GM10847 (cell line): ENCODE results near the gene MYO1G.

ENCODE experiments used
- POLR2A ChIP-seq: IDR thresholded peaks from 2 replicates; pipeline ENCODE4 v1.6.1; 2011; ENCODE audit not compliant: insufficient read length; ENCODE audit errors: extremely low read depth

The MYO1G gene

GRCh38 chr7:44978511-44979366 lies at the start of gene MYO1G:
Gene MYO1G, minus strand, starts transcription at chr7:44979015. Its CDS starts 54 bp downstream, at chr7:44978961.
- peak; percentile 69 for TF ChIP-seq POLR2A

- no peak for TF ChIP-seq POLR2A
Measured at GRCh38 chr7:45028138-45028919, 49.5 kb upstream of the MYO1G start.

- TF ChIP-seq POLR2A = no peak
Measured at GRCh38 chr7:45027774-45028114, 48.9 kb upstream of the MYO1G start.

- no peak for TF ChIP-seq POLR2A
Measured at GRCh38 chr7:45026984-45027773, 48.4 kb upstream of the MYO1G start.

DNA sequence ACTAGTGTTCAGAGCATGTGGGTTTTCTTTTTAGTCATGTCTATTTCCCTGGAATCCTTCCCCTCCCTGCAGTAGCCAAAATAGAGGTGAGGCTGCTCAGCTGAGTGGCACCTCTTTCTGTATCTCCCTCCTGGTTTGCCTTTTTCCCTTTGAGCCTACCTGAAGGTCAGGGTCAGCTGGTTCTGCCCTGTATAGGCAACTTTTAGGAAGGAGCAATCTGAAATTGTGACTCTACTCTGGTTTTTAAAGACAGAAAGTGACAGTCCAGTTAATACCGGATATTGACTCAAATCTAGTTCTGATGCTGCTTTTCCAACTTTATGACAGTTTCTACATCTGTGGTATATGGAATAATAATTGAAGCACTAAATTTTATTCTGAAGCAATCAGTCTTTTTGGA lies 47.2 kb upstream of the MYO1G start:
- no peak for TF ChIP-seq POLR2A

DNA sequence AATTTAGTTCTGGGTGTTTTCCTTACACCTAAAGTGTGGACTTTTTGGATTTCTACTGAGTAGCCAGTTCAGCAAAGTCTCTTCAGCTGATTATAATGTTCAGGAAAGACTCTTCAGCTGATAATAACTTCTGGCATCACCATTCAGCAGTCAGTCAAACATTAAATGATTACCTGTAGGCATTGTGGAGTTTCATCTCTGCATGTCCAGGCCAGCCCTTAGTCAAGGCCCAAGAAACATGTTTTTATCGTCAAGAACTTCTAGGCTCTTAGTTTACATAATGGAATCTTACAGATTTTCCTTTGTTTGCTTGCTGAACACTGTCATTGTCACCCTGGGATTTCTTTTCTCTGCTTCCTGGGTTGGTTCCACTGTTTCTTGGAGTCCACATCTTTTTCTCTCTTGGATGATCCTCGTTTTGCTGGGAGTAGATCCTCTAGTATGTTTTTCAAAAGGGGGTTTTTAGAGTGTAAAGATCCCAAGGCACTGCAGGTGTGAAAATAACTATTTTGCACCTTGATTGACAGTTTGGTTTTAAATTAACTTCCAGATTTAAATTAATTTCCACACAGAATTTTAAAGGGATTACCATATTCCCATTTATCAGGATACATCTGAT lies 45.4 kb upstream of the MYO1G start:
- no peak for TF ChIP-seq POLR2A

DNA sequence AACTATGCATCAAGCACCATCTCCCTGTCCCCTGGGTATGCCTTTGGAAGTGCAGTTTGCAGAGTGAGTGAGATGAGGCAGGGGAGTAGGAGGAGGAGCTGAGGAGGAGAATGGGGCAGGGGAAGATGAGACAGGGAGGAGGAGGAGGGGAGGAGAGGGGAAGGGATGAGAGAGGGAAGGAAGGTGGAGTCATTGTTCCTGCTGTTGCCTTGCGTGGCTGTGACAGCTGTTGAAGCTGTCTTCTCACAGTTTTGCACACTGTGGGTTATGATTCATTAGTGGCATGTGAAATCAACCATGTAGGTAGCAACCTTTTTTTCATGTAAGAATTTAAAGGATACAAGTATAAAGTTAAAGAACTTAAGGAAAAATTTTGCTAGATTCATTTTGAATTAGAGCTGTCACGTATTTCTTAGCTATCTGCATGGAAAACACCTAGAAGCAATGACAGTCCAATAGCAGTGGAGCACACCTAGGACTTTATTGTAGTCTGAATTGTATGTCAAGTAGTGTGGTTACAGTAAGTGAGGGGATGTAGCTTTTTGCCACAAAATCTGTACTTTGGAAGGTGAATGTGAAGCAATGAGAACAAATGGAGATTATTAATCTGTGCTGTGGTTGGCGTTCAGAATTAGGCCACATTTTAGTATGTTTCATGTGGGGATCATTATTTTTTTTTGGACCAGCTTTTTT lies 42.9 kb upstream of the MYO1G start:
- TF ChIP-seq POLR2A = no peak

DNA sequence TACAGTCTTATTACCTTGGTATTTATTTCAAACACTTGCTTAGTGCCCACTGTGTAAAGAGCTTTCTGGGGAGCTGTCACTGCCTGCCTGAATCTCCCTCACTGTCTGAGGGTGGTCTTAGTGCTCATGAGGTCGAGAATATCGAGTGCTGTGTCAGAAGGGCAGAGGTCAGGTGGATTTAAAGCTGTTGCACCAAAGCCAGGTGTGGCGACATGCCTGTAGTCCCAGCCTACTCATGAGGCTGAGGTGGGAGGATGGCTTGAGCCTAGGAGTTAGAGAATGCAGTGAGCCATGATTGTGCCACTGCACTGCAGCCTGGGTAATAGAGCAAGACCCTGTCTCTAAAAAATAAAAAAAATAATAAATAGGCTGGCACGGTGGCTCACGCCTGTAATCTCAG lies 42.1 kb upstream of the MYO1G start:
- TF ChIP-seq POLR2A = no peak

- no peak for TF ChIP-seq POLR2A
Measured at GRCh38 chr7:45017253-45017652, 38.4 kb upstream of the MYO1G start.

GRCh38 chr7:45015313-45015712 lies 36.5 kb upstream of the MYO1G start:
- no peak for TF ChIP-seq POLR2A

DNA sequence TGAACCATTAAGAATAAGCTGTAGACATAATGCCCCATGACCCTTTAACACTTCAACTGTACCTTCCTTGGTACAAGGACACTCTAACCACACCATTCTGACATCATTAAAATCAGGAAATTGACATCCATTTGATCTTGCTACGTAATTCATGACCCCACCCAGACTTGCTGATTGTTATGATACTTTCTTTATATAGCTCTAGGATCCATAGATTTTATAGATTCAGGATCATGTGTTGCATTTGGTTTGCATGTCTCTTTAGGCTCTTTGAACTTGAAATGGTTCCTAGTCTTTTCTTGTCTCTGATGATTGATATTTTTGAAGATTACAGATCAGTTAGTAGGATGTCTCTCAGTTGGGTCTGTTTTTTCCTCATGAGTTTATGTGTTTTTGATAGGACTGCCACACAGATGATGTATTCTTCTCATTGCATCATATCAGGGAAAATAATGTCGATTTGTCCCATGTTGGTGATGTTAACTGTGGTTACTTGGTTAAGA lies 34.7 kb upstream of the MYO1G start:
- no peak for TF ChIP-seq POLR2A

GRCh38 chr7:45007571-45008328 lies 28.9 kb upstream of the MYO1G start:
- no peak for TF ChIP-seq POLR2A

DNA sequence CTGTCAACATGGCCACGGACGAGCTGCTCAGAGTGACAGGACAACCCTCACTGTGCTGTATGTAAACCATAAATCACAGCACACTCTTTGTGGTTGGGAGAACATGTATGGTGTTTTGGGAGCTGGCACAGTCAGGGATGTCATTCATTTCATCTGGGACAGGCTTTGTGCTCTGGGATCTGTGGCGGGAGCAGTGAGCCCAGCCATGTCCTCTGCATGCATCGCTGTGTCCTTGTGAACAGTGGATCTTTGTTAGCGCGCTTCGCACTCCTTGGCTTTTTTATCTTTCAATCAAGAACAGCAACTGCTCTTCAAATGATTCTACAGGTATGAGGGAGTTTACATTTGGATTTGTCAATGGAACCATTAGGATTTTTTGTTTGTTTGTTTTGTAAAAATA lies 28.3 kb upstream of the MYO1G start:
- no peak for TF ChIP-seq POLR2A

DNA sequence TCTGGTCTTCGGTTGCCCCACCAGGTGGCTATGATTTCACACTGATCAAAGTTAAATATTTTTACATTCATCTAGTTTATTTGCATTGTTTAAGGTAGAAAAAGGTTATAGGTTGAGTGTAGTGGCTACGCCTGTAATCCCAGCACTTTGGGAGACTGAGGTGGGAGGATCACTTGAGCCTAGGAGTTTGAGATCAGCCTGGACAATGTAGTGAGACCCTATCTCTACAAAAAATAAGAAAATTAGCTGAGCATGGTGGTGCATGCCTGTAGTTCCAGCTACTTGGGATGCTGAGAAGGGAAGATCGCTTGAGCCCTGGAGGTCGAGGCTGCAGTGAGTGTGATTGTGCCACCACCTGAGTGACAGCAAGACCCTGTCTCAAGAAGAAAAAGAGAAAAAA lies 25.0 kb upstream of the MYO1G start:
- no peak for TF ChIP-seq POLR2A

GRCh38 chr7:45001826-45002225 lies 23.0 kb upstream of the MYO1G start:
- no peak for TF ChIP-seq POLR2A
